ENCODE data around the gene NACC2.

NACC2 gene

DNA sequence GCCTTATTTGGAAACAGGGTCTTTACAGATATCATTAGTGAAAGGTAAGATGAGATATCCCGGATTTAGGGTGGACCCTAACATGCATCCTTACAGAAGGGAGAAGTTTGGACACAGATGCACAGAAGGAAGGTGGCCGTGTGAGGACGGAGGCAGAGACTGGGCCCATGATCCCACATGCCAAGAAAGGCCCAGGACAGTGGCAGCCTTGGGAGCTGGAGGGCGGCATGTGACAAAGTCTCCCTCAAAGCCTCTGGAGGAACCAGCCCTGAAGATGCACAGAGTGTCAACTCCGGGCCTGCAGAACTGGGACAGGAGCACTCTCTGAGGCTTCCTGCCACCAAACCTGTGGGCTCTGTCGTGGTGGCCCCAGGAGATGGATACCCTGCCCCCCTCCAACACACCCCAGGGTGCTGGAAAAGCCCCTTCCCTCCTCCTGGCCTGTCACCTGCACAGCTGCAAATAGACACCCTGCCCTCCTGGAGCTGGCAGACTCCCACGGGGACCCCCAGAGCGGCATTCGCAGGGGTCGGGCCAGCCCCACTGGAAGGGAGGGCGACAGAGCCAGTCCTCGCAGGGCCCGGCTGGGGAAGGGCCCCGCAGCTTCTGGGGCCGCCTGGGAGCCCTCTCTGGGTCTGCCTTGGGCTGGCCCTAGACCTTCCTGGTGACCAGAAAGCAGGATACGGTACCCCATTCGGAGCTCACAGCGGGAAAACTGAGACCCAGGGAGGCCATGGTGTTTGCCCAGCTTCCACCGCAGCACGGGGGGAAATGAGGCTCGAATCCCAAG lies 7.9 kb downstream of the NACC2 start:
- in situ Hi-C loops (cut with HindIII; ENCODE audit: low pct_ligation_motif_present, low pct_unique_long_range_greater_than_20kb, low sequenced_read_pairs): no loop called here
- DNase-seq: no peak

DNA sequence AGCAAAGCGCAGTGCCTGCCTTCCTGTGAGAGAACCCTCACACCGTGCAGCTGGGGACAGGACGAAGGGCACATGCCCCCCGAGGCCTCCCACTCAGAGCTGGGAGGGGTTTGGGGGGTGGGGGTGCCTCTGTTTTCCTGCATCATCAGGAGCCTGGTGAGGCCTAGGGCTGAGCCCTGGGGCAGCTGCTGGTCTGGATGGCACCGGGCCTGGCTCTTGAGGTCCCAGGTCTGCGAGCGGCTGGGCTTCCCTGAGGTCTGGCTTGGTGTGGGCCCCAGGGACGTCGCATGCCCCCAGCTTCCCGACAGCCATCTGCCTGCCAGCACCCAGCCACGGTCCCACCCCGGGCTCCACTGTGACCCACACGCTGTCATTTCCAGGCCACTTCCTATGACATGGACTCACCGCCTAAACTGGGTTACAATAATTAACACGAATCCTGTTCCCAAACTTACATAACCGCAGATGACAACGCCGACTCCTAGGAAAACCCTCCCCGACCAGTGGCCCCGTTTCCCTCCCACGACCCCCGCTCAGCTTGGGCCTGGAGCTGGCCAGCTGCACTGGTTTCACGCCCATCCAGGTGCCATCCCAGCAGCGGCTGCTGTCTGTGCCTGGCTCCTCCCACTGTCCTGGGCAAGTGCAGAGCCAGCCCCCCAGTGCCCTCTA lies 8.7 kb downstream of the NACC2 start:
- in situ Hi-C loops (cut with HindIII; ENCODE audit: low pct_ligation_motif_present, low pct_unique_long_range_greater_than_20kb, low sequenced_read_pairs): no loop called here

DNA sequence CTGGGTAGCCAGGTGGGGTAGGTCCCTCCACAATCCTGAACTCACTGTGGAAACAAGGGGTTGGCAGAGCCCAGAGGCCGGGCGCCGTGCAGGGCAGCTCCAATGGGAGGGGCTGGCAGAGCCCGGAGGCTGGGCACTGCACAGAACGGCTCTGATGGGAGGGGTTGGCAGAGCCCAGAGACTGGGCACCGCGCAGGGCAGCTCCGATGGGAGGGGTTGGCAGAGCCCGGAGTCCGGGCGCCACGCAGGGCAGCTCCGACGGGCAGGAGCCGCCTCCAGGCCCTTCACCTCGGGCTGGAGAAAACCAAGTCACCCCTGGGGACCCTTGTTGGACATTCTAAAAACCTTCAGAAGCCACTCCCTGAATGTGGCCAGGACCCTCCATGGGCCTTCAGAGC lies 9.3 kb downstream of the NACC2 start:
- in situ Hi-C loops (cut with HindIII; ENCODE audit: low pct_ligation_motif_present, low pct_unique_long_range_greater_than_20kb, low sequenced_read_pairs): no loop called here
- DNase-seq: no peak

More for the DNA sequence above, 8.7 kb downstream of the NACC2 start:
- DNase-seq: no peak

DNA sequence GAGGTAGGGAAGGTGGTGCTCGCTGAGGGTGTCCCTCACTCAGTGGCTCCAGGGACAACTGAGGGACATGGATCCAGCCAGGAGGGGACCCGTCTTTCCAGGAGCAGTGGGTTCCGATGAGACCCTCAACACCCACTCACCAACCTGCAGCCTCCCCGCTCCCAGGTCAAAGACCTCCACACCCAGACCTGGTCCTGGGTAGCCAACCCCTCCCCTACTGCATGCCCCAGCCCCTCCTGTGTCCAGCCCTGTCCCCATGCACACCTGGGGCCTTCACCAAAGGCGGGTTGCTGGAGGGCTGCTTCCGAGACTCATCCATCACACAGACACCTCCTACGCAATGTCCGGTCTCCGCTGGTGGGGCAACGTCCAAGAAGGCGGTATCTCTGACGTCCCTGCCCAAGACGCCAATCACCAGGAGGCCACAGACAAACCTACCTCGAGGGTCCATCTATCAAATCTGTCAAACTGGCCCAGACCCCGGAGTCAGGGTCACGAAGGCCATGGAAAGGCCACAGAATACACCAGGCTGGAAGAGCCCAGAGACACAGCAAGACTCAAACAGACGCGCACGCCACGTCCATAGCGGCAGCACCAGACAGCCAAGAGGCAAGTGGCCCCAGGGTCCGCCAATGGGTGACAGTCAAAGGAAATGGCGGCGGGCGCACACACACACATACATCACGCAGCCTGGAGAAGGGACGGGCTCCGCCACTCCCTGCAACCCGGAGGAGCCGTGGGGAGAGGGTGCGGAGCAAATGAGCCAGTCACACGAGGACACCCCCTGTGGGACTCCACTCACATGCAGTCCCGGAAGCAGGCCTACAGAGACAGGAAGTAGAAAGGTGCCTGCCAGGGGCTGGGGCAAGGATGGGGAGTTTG lies 10.8 kb downstream of the NACC2 start:
- in situ Hi-C loops (cut with HindIII; ENCODE audit: low pct_ligation_motif_present, low pct_unique_long_range_greater_than_20kb, low sequenced_read_pairs): no loop called here
- no peak for DNase-seq

DNA sequence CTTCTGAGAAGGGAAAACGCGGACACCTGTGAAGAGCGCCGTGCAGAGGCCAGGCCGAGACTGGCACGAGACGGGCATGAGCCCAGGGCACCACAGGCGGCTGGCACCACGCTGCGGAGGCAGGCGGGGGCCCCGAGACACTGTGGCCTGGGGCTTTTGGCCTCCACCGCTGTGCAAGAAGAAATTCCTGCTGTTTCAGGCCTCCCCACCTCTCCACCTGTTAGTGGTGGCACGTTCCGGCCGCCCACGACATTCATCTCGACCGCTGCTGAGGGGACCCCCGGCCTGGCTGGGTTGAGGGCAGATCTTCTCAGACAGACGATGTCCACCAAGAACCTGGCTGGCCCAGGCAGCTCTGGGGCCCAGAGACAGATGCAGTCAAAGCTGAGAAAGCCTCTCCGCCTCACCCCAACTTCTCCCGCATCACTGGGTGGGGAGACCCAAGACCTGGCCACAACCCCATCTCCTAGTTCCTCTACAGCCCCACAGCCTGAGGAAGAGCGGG lies 11.5 kb downstream of the NACC2 start:
- in situ Hi-C loops (cut with HindIII; ENCODE audit: low pct_ligation_motif_present, low pct_unique_long_range_greater_than_20kb, low sequenced_read_pairs): no loop called here
- DNase-seq: no peak

DNA sequence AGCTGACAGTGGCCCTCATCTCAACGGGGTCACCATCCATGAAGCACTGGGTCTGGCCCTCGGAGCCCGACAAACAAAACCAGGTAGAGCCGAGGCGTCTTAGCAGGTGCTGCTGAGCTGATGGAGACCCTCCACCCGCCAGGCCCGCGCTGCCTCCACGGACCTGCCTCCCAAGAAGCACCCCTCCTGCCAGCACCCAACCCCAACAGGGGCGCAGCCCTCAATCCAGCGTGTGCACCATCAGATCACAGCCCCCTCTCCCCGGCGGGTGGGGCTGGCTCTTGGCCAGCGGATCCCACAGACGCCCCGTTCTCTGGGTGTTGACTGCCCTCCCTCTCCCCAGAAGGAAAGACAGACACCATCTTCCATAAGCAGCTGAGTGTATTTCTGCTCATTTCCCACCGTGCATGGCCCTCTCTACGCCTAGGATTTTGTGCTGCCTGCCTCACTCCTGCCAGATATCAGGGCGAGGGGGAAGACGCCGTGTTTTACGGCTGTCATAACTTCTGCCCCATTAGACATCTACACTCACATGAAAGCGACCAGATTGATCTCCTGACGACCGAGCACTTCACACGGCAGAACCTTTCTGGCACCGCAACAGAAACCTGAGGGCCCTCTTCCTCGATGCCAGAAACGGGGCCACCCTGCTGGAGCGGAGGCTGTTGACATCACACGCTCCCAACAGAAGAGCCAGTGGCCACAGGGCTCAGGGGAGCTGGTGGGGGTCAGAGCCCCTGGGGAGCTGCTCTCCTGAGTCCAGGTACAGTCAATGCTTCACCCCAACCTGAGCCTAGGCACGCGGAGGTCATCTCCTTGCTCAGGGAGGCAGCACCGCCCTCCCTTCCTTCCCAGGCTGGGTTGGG lies 12.4 kb downstream of the NACC2 start:
- in situ Hi-C loops (cut with HindIII; ENCODE audit: low pct_ligation_motif_present, low pct_unique_long_range_greater_than_20kb, low sequenced_read_pairs): no loop called here
- no peak for DNase-seq

DNA sequence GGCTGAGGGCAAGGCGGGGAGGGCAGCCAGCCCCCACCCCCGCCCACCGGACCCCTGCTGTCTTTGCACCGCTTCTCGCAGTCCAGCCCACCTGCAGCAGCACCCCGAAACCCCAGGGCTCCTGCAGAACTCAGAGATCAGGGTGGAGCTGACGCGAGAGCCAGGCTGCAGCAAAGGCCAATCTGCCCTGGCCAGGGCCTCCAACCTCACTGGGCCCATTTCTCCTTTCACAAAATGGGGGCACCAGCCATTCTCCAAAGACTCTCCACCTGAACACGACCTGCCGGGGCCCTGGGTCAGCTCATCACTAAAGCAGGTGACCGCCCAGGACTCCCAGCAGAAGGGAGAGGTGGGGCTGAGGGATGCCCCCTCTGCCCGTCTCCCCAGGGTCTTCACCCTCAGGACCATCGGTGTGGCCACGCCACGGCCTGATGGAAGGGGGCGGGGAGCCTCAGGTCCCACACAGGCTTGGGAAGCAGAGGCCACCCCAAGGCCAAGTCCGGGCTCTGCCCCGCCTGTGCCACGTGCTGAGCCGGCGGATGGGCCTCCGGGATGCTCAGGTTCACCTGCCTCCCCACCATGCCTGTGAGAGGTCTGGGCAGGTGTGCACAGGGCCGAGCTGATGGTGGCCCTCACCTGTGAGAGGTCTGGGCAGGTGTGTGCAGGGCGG lies 13.1 kb downstream of the NACC2 start:
- in situ Hi-C loops (cut with HindIII; ENCODE audit: low pct_ligation_motif_present, low pct_unique_long_range_greater_than_20kb, low sequenced_read_pairs): no loop called here
- no peak for DNase-seq

DNA sequence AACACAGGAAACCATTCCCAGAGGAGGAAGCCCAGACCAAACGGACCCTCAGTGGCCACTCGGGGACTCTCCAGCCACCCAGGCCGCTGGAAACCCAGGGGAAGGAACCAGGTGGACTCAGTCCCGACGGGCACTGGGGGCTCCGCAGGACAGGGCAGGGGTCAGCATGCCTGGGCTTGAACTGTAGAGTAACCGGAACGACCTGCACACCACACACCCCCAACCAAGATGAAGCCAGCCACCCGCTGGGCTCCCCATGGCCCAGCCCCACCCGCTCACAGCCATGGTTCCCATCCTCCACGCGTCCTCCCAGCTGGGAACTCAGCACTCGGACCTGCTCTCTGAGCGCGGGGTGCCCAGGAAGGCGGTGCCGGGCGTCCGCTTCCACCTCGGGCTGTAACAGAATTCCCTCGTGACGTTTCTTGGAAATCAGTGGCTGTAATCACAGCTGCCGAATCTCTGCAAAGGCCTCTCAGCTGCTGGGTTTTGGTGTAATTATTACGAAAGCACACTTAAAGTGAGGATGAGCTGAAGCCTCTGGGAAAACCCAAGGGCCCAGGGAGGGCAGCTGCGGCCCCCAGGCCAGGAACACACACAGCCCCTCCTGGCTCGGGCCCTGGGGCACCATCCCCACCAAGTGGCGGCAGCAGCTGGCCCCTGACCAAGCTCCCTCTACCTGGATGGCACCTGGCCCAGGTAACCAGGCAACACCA lies 13.8 kb downstream of the NACC2 start:
- DNase-seq: no peak
- in situ Hi-C loops (cut with HindIII; ENCODE audit: low pct_ligation_motif_present, low pct_unique_long_range_greater_than_20kb, low sequenced_read_pairs): no loop called here

DNA sequence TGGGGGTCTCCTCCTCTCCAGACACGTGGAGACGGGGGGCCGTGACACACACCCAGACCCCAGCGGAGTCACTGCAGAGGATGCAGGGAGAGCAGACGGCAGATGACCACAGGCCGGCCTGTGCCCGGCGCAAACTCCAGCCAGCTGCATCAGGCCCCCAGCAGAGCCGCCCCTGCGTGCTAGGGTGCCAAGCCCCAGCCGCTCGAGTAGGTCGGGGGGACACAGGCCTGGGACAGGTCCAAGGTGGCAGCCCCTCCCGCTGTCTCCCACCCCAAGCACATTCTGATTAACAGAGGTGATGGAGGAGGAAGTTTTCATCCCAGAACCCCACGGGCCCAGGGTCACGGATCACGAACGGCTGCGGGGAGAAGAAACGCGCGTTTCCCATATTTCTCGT lies 14.4 kb downstream of the NACC2 start:
- no peak for DNase-seq
- in situ Hi-C loops (cut with HindIII; ENCODE audit: low pct_ligation_motif_present, low pct_unique_long_range_greater_than_20kb, low sequenced_read_pairs): no loop called here

DNA sequence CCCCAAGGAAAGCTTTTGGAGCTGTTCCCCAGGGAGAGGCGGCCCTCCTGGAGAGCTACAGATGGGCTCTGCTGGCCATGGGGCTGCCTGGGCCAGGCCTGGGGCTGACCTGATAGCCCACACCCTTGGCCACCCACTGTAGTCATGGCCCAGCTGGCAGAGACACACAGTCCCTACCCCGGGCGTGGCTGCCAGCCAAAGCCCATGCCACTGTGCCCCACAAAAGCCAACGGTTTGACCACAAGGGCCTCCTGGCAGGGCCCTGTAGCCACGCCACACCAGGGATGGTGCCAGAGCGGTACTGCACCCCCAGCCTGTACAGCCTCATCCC lies 15.2 kb downstream of the NACC2 start:
- in situ Hi-C loops (cut with HindIII; ENCODE audit: low pct_ligation_motif_present, low pct_unique_long_range_greater_than_20kb, low sequenced_read_pairs): no loop called here
- no peak for DNase-seq

DNA sequence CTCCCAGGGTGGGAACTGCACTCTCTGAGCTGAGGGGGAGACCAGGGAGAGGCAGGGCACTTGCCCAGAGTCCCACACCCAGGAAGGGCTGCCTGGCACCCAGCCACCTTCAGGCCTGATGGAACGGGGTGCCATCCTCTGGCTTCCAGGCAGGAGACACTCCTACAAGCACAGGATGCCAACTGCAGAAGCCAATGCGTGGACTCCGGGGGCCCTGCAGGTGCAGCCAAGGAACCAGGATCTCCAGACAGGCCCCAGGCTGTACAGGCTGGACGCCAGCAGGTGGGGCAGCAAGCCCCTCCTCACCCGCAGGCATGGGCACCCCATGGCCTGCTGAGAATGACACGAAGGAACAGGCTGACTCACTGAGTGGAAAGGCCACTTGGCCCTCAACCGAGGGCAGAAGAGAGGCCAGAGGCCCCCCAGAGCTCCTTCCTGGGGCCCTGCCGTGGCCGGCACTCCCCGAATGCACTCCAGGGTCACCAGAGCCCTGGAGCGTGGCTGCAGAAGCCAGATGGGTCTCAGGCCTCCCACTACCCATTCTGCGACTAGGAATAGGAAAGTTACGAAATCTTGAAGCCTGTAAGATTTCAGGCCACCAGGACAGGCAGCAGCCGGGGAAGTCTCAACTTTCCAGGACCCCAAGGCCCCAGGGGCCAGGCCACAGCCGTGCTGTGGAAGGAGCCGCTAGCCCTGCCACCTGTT lies 15.7 kb downstream of the NACC2 start:
- peak; percentile 12 for DNase-seq
- in situ Hi-C loops (cut with HindIII; ENCODE audit: low pct_ligation_motif_present, low pct_unique_long_range_greater_than_20kb, low sequenced_read_pairs): no loop called here

DNA sequence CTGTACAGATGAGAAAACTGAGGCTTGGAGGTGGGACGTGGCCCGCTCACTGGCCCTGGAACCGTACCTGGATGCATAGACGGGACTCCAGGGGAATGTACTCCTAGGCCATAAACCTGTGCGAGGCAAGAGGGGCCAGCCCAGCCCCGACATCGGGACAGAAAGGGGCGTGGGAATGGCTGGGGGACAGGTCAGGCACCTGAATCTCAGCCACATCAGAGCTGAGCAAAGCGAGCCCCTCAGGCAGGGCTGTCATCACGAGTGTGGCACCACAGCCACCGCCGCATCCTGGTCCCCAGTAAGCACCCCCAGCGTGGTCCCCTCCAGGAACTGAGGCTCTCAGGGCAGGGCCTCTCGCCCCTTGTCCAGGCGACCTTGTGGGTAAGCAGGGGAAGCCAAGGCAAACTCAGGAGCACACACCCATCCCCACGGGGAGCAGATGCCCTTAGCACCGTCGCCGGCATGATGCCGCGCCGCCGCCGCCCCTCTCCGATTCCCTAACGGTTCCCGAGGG lies 16.5 kb downstream of the NACC2 start:
- in situ Hi-C loops (cut with HindIII; ENCODE audit: low pct_ligation_motif_present, low pct_unique_long_range_greater_than_20kb, low sequenced_read_pairs): no loop called here
- DNase-seq: no peak

DNA sequence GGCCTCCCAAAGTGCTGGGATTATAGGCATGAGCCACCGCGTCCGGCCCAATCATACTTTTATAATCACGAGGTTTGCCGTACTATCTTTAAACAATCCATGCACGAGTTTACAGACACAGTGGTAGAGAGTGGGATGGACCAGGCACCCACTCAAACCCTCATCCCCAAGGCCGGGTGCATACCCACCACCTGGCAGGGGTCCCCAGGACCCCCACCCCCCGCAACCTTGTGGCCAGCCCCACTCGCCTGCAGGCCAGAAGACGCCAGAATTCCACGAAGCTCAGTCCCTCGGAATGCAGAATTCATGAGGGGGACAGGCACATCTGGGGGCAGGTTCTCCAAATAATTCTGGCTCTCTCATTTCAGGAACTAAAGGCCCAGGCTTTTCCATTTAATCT lies 17.1 kb downstream of the NACC2 start:
- in situ Hi-C loops (cut with HindIII; ENCODE audit: low pct_ligation_motif_present, low pct_unique_long_range_greater_than_20kb, low sequenced_read_pairs): no loop called here
- DNase-seq: no peak

DNA sequence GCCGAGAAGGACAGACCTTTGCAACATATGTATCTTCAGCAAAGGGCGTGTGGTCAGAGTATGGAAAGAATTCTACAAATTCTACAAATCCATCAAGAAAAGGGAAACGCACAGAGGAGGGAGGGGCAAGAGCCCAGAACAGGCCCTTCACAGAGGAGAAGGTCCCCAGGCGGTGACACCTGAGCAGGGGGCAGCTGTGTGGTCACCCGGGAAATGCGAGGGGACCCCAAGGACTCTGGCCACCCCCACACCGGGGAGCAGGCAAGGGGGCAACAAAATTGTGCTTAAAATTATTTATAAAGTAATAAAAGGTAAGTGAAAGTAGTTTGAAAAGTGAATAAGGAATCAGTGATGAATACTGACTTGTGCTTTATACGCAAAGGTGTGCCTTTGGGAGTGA lies 17.6 kb downstream of the NACC2 start:
- DNase-seq: no peak
- in situ Hi-C loops (cut with HindIII; ENCODE audit: low pct_ligation_motif_present, low pct_unique_long_range_greater_than_20kb, low sequenced_read_pairs): no loop called here

DNA sequence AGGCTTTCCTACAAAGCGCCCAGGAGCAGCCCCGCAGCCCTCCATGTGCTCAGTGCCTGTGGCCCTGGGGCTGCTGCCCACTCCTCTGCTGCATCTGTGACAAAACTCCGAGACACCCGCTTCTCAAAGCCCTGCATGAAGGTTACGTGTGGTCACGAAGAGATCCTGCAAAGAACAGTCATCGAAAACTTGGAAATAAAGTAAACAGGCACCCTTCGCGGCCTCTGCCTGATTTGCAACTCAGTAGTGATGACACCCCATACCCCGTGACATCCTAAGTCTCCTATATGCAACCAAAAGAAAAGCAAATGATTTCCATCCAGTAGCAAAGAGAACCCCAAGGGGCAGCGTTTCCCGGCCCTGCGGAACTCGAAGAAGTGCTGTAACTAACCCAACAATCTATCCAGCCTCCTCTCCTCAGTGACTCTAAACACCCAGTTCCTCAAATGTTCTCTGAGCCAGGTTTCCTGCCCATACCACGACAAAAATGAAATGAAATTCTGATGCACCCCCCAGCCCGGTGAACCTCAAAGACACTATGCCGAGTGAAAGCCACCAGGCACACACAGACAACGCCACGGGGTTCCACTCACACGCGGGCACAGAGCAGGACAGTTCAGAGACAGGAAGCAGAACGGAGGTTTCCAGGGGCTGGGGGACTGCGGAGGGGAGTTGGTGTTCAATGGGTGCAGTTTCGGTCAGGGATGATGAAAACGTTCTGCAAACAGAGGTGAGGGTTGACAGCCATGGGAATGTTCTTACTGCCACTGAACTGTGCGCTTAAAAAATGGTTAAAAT lies 19.0 kb downstream of the NACC2 start:
- no peak for DNase-seq
- in situ Hi-C loops (cut with HindIII; ENCODE audit: low pct_ligation_motif_present, low pct_unique_long_range_greater_than_20kb, low sequenced_read_pairs): no loop called here

Measured in ACHN (cell line).